Skin of body (tissue), 2 donors: ENCODE data around the gene SLC31A1. TPM values are rescaled to one million over a fixed set of nuclear protein-coding genes. Genes with fewer than 3 reads are reported as not detected.
"Not testable (repeated sequence)": the region's sequence is repeated elsewhere in the genome, so short reads cannot be mapped to it uniquely, and the experiment has no call there.

Experiments
- DNase-seq: peaks from one replicate; lab custom pipeline; 2025; lab: John Stamatoyannopoulos, UW
- total RNA-seq: library from RNA; depleted of rRNA; stranded (reverse); fragments of >200 nt; gene quantifications from one replicate; pipeline ENCODE4 v1.2.3, GENCODE V29; 2014

SLC31A1 gene
- total RNA-seq, 1 donor from 2014 or later = 24.6 TPM

GRCh38 chr9:113220467-113221002 is 809 bp upstream of the SLC31A1 start:
- no peak for DNase-seq

- peak; percentile 50 for DNase-seq
Observed at GRCh38 chr9:113221800-113222481, 597 bp downstream of the SLC31A1 start.

DNA sequence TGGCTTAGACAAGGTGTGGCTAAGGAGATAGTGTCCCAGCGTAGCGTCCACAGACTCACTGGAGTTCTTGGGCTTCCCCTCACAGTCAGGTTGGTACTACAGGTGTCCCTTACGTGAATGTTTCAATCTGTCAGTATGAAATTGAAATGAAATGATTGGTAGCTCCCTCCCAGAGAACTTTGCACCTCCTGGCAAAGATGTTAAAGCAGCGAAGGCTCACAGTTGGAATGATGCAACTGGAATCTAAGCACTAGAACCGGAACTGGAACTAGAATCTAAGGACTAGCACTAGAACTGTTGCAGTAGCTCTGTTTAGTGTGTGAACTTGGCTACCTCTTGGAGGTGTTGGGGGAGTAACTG is 1.1 kb downstream of the SLC31A1 start:
- no peak for DNase-seq

DNA sequence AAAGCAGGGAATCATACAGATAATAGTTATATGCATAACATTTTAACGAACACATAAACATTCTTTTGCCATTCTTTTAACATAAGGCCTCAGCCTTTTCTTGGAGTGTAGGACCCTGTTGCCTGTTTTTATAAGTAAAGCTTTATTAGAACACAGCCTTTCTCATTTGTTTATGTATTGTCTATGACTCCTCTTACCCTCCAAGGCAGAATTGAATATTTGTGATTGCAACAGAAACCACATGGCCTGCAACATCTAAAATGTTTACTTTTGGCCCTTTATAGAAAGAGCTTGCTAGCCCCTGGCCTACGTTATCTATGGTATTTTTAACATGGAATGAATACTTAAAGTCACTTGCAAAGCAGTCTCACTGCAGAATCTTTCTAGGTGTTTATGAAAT is 2.6 kb downstream of the SLC31A1 start:
- DNase-seq = no peak

GRCh38 chr9:113227436-113227835 is 6.1 kb downstream of the SLC31A1 start:
- no peak for DNase-seq

DNA sequence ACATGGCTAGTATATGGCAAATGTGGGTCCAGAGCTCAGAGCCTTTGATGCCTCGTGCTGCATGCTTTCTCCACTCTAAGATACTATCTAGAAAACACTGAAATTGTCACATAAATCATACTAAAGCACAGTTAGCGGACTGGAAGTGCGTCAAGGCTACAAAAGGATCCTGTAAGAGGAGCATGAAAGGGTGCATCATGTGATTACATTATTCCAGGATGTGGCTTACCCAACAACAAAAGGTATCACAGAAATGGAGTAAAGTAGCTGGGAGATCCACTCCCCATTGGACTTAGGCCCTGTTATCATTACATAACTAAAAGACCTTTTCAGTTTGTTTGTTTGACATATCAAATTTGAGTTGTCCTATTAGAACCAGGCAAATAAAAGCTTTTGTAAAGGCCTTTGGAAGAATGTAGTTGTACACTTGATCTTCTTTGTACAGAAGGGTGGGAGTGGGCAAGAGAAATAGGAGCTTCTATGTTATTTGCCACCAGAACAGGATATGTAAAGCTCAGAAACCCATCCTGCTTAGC is 6.9 kb downstream of the SLC31A1 start:
- no peak for DNase-seq

DNA sequence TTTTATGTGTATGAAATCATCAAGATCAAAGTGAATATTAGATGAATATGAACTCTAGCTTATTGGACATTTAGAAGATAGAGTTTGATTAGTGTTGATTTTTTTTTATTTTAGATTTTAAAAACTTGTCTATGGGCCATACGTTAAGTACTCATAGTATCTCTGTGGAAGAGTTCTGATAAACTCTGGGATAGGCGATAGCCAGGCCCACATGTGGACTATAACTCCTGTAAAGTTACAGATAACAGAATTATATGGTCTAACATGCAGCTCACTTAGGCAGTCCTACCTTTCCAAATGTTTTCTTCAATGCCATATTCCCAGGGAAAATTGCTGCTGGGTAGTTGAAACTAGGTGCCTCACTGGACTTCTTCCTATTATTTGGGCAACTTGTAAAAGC is 10.4 kb downstream of the SLC31A1 start:
- no peak for DNase-seq

DNA sequence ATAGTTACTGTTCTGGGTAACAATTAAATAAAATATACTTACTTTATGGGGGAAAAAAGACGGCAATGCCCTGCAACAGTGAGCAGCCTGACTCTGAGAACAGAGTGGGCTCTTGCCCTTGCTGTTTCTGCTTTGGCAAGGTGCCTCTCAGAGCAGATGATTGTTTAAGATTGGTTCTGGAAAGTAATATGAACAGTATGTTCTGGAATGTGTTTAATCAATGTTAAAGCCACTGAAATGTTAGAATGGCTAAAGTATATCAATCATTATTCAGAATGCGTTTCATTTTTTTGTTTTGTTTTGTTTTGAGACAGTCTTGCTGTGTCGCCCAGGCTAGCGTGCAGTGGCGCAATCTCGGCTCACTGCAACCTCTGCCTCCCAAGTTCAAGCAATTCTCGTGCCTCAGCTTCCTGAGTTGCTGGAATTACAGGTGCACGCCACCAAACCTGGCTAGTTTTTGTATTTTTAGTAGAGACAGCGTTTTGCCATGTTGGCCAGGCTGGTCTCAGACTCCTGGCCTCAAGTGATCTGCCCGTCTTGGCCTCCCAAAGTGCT is 14.4 kb downstream of the SLC31A1 start:
- DNase-seq = not testable (repeated sequence)

DNA sequence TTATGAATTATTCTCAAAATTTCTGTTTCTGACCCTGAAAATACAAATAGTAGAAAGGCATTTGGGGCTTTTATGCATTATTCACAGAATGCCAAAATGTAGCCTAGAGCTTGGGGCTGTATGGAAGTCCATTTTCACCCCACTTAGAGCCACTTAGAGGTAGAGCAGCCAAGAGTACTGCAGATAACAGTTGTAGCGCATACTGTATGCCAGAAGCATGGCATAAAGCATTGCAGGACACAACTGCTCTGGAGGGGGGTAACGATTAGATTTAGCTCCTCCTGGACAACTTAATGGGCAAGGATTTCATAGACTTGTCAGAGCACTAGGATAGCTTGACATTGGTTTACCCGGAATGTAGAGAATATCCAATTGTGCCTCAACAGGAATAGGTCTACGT is 15.7 kb downstream of the SLC31A1 start:
- DNase-seq = no peak

DNA sequence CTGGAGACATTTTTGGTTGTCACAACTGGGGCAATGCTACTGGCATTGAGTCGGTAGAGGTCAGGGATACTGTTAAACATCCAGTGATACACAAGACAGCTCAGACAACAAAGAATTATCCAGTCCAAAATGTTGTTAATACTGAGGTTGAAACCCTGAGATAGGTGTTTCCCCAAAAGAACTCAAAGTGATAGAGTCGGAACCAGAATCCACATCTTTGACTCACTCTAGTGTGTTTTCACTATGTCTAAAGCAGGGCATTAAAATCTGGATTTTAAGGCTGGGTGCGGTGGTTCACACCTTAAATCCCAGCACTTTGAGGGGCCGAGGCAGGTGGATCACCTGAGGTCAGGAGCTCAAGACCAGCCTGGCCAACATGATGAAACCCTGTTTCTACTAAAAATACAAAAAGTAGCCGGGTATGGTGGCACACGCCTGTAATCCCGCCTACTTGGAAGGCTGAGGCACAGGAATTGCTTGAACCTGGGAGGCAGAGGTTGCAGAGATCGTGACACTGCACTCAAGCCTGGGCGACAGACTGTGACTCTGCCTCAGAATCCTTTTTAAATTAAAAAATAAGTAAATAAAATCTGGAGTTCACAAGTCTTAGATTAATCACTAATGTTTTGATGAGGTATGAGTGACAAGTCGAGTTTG is 17.0 kb downstream of the SLC31A1 start:
- no peak for DNase-seq

DNA sequence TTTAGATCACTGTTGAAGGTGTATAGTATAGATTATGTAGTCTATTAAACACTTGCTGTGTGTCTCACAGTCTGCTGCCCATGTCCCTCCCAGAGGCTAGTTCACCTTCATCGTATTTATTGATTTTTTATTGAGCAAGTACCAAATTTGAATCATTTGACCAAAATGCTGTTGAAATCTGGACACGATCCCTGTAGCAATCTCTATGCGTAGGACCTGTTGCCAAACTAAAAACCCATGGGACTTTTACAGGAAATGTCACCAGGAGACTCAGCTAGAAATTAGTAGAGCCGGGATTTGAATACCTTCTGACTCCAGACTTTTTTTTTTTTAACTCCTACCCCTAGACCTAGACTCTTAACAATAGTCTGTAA is 17.5 kb downstream of the SLC31A1 start:
- no peak for DNase-seq

- DNase-seq = no peak
Observed at GRCh38 chr9:113241161-113241560, 19.8 kb downstream of the SLC31A1 start.

DNA sequence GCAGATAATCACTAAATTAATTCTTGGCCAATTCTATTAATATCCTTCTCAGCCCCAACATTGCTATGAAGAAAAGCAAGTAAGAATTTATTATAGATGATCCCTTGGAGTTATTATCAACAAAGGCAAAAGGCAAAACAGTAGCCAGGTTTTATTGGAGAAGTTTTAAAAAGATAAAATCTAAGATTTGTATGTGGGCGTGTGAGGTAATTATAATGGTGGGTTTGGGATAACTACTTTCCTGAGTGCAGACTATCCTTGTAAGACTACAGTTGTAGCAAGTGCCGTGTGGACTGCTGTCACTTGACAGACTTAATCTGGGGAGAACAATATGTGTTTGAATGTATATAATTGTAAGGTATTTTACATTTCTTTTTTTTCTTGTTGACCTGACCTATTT is 23.2 kb downstream of the SLC31A1 start:
- DNase-seq = no peak

DNA sequence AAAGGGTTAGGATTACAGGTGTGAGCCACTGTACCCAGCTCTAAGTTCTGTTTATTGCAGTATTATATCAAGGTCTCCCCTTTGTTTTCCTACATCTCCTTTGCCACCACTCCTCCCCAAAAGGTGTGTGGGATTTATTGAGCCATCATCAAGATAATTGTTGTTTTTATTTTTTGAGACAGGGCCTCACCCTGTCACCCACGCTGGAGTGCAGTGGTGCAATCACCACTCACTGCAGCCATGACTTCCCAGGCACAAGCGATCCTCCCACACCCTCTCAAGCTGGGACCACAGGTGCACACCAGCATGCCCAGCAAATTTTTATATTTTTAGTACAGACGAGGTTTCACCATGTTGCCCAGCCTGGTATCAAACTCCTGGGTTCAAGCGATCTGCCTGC is 24.6 kb downstream of the SLC31A1 start:
- no peak for DNase-seq

GRCh38 chr9:113246928-113247327 is 25.6 kb downstream of the SLC31A1 start:
- DNase-seq = no peak

DNA sequence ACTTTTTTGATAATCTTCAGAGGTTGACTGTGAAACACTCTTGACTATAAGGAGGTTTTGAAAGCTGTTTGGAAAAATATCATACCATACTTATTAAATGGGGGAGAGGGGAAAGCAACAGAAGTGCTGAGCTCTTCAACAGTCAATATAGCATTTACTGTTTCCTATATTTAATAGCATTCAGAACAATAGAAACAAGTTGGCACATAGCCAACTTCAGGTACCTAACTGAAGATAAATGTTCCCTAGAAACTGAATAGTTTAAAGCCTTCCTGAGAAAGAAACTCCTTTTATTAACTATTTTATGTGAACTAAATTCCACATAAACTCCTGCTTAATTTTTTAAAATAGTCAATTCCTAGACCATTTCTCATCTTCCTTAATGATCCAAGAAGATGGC is 26.3 kb downstream of the SLC31A1 start:
- no peak for DNase-seq

- DNase-seq = not testable (repeated sequence)
Observed at GRCh38 chr9:113249661-113250060, 28.3 kb downstream of the SLC31A1 start.

DNA sequence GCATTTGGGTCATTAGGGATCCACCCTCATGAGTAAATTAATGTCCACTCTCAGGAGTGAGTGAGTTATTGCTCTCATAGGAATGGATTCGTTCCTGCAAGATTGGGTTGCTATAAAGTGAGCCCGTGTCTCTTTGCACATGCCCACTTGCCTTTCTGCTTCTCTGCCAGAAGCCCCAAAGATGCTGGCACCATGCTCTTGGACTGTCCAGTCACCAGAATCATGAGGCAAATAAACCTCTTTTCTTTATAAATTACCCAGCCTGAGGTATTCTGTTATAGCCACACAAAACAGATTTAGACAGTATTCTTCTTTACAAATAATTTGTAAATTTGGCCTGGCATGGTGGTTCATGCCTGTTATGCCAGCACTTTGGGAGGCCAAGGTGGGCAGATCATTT is 29.5 kb downstream of the SLC31A1 start:
- DNase-seq = no peak

GRCh38 chr9:113254991-113255390 is 33.6 kb downstream of the SLC31A1 start:
- DNase-seq = no peak

GRCh38 chr9:113255438-113255837 is 34.1 kb downstream of the SLC31A1 start:
- DNase-seq = no peak

GRCh38 chr9:113257863-113258262 is 36.5 kb downstream of the SLC31A1 start:
- no peak for DNase-seq

GRCh38 chr9:113258282-113258681 is 36.9 kb downstream of the SLC31A1 start:
- no peak for DNase-seq
